Naive thymus-derived CD8-positive, alpha-beta T cell (primary cell): ENCODE results near the gene AGAP1. TPM values are rescaled to one million over a fixed set of nuclear protein-coding genes. Genes with fewer than 3 reads are reported as not detected.

Source experiments
- ATAC-seq, 2 donors: fragments of 150-1000 bp; cut with Tn5 transposase in 1 of 2; sonication (Bioruptor Pico), chemical (Tn5 transposase) in 1 of 2; 1 replicate in 1 of 2; 2 replicates in 1 of 2; pipeline ENCODE4 v1.10.0; 2021; ENCODE audit warnings: mild to moderate bottlenecking in 2 of 2, moderate library complexity in 2 of 2
- POLR2A ChIA-PET: fragments of 350-600 bp; sonication (Branson Sonifier 250); formaldehyde crosslinking; loops from one replicate; lab custom pipeline; 2021; ENCODE audit warnings: antibody characterized with exemption; lab: Charles Lee
- DNase-seq, 10 donors: peaks; one replicate each; pipeline versions ENCODE4 v3.0.0 to v3.0.0-alpha.2; 2020 to 2022
- H3K27ac Mint-ChIP-seq, 10 donors: one replicate each; pipeline ENCODE4 v1.8.0; 2020 to 2022; ENCODE audit warnings: mild to moderate bottlenecking in 10 of 10, mixed read lengths in 10 of 10, moderate library complexity in 4 of 10, inconsistent platforms in 1 of 10
- H3K27me3 Mint-ChIP-seq, 5 donors: one replicate each; pipeline ENCODE4 v1.8.0; 2021 to 2022; ENCODE audit warnings: mixed read lengths in 5 of 5
- H3K36me3 Mint-ChIP-seq, 3 donors: one replicate each; pipeline ENCODE4 v1.8.0; 2020 to 2022; ENCODE audit warnings: mixed read lengths in 3 of 3, mild to moderate bottlenecking in 2 of 3, inconsistent platforms in 1 of 3
- H3K4me1 Mint-ChIP-seq, 4 donors: one replicate each; pipeline ENCODE4 v1.8.0; 2021 to 2022; ENCODE audit warnings: mixed read lengths in 4 of 4
- H3K4me3 Mint-ChIP-seq, 10 donors: one replicate each; pipeline ENCODE4 v1.8.0; 2020 to 2022; ENCODE audit warnings: mild to moderate bottlenecking in 10 of 10, mixed read lengths in 10 of 10, moderate library complexity in 6 of 10, inconsistent platforms in 1 of 10
- H3K9me3 Mint-ChIP-seq, 9 donors: one replicate each; pipeline ENCODE4 v1.8.0; 2020 to 2022; ENCODE audit warnings: mixed read lengths in 9 of 9, mild to moderate bottlenecking in 3 of 9, inconsistent platforms in 1 of 9, moderate library complexity in 1 of 9
- polyA plus RNA-seq, 3 donors: library from polyadenylated mRNA; unstranded; fragments of 300-500 nt; fragmentation: Illumina TruSeq; gene quantifications; one replicate each; pipeline ENCODE4 v1.2.3, GENCODE V29; 2021
- total RNA-seq, 8 experiments: library from RNA in 2 of 8; stranded (reverse) in 2 of 8; gene quantifications; one replicate each; pipeline ENCODE4 v1.2.3 and lab custom pipeline; 2021 to 2026

AGAP1 gene
- total and polyA plus RNA-seq, 5 experiments from 2014 or later = 0.03 to 0.52 (median 0.29) TPM; not detected in 1

DNA sequence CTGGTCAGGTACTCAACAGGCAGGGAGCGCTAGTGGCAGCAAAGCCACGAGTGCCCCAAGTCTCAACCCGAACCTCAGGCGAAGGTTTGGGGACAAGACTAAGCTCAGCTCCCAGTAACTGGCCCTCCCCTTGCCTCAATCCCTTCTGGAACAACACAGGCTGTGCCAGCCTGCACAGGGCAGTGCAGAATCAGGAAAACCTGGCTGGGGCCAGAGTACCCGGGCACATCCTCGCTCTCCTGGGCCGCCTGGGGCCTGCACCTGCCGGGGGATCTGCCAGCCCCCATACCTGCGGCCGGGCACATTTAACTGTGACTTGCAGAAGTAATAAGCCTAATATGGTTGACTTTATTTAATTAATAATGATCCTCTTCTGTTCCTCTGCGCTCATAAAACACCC lies 613.7 kb downstream of the AGAP1 start:
- no peaks in the 10 kb centered on the region for H3K36me3 Mint-ChIP-seq
- DNase-seq (no peak), ATAC-seq (no peak)
- H3K4me3 Mint-ChIP-seq = no peak overlapping the region
- H3K27me3 Mint-ChIP-seq = peaks cover 0 to 26% (median 14%) of the 10 kb centered on the region in 5 donors
- H3K9me3 Mint-ChIP-seq = no peaks in the 10 kb centered on the region
- POLR2A ChIA-PET = no interaction called here
- H3K4me1 Mint-ChIP-seq = peaks cover 0 to 1% (median 0%) of the 10 kb centered on the region in 4 donors
- no peak overlapping the region for H3K27ac Mint-ChIP-seq

DNA sequence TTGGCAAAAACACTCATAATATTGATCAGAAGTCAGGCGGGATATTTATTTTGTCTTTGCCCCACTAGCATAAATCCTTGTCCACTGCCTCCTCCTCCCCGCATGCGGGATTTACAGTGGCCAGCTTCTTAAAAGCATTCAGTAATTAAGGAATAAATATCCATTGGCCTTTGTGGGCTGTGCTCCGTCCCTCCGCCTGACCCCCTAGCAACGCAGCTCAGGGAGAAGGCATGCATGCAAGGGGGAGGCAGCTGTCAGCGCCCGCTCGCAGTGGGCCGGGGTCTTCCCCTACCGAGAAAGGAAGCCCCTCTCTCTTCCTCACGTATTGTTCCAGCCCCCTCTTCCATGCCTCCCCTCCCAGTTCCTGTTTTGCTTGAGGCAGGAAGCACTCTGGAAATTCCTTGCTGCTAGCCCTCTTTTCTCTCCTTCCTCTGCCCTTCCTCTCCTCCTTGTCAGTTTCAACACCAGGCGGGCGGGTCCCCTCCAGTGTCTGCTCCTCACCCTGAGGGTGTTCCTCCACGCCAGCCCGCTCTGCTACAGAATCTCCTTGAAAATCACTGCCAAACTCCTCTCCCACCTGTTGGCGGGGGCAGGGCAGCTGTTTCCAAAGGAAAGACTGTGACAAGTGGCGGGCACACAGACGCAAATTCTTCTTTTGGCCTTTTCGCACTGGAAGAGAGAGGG lies 614.2 kb downstream of the AGAP1 start:
- Mint-ChIP-seq H3K9me3 (no peaks in the 10 kb centered on the region), H3K27me3 (peaks cover 1 to 26% (median 15%) of the 10 kb centered on the region in 5 donors), H3K36me3 (no peaks in the 10 kb centered on the region), H3K4me1 (peaks cover 0 to 1% (median 0%) of the 10 kb centered on the region in 4 donors), H3K4me3 (no peak overlapping the region), H3K27ac (peak overlapping the region in 1 of 10 donors; percentile 65)
- ATAC-seq = no peak
- POLR2A ChIA-PET = no interaction called here
- DNase-seq = no peak

DNA sequence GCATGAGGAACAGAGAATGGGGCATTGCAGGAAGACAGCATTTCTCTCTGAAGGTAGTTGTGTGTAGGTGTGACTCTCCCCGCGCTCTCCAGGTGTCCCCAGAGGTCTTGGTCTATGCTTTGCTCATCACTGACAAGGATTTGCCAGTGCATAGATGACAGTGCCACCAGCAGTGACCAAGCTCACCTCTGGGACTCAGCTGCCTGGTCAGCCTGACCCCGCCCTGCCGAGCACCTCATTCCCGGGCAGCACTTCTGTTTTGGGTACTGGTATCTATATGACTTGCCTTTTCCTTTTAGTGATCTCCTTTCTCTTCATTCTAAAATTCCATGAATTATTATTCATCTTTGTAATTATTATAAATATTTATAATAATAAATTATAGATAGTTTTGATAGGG lies 615.2 kb downstream of the AGAP1 start:
- POLR2A ChIA-PET = no interaction called here
- no peak overlapping the region for H3K27ac Mint-ChIP-seq
- DNase-seq (no peak), ATAC-seq (no peak)
- H3K36me3 Mint-ChIP-seq = no peaks in the 10 kb centered on the region
- no peaks in the 10 kb centered on the region for H3K9me3 Mint-ChIP-seq
- peaks cover 0 to 1% (median 0%) of the 10 kb centered on the region in 4 donors for H3K4me1 Mint-ChIP-seq
- H3K27me3 Mint-ChIP-seq = peaks cover 1 to 26% (median 15%) of the 10 kb centered on the region in 5 donors
- no peak overlapping the region for H3K4me3 Mint-ChIP-seq

GRCh38 chr2:236109473-236109872 lies 615.6 kb downstream of the AGAP1 start:
- POLR2A ChIA-PET = no interaction called here
- Mint-ChIP-seq H3K4me3 (no peak overlapping the region), H3K27me3 (peaks cover 1 to 26% (median 15%) of the 10 kb centered on the region in 5 donors), H3K9me3 (no peaks in the 10 kb centered on the region), H3K36me3 (no peaks in the 10 kb centered on the region), H3K4me1 (peaks cover 0 to 1% (median 0%) of the 10 kb centered on the region in 4 donors), H3K27ac (no peak overlapping the region)
- DNase-seq (no peak), ATAC-seq (no peak)

GRCh38 chr2:236112466-236112865 lies 618.6 kb downstream of the AGAP1 start:
- Mint-ChIP-seq H3K36me3 (no peaks in the 10 kb centered on the region), H3K4me3 (peak overlapping the region in 1 of 10 donors; percentile 78), H3K27ac (no peak overlapping the region), H3K9me3 (peaks cover 0 to 2% (median 0%) of the 10 kb centered on the region in 9 donors), H3K27me3 (peaks cover 1 to 35% (median 10%) of the 10 kb centered on the region in 5 donors), H3K4me1 (peaks cover 0 to 1% (median 0%) of the 10 kb centered on the region in 4 donors)
- POLR2A ChIA-PET = no interaction called here
- DNase-seq = no peak
- ATAC-seq = no peak

- H3K27ac Mint-ChIP-seq = no peak overlapping the region
Measured at GRCh38 chr2:236113425-236113824, 619.6 kb downstream of the AGAP1 start.

DNA sequence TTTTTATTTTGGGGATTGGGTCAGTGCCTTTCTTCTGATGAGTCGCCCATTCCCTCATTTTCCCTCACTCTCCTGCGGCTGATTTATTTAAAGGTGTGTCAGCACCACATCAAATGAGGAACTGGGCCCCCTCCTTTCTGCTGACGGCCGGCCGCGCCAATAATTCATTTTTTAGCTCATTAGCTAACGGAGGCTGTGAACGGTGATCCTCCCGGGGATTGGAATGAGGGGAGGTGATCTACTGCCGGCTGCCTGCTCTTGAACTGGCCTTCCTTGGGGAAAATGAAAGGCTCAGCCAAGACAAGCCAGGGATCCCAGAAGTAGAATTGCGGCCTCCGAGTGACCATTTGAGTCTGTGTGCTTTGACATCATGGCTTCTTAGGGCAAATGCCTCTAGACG lies 620.1 kb downstream of the AGAP1 start:
- ATAC-seq = no peak
- no peak for DNase-seq
- Mint-ChIP-seq H3K4me3 (no peak overlapping the region), H3K27ac (no peak overlapping the region), H3K36me3 (no peaks in the 10 kb centered on the region), H3K9me3 (peaks cover 0 to 2% (median 0%) of the 10 kb centered on the region in 9 donors), H3K4me1 (peaks cover 0 to 3% (median 0%) of the 10 kb centered on the region in 4 donors), H3K27me3 (peaks cover 1 to 29% (median 11%) of the 10 kb centered on the region in 5 donors)
- POLR2A ChIA-PET = no interaction called here

More at GRCh38 chr2:236113425-236113824, 619.6 kb downstream of the AGAP1 start:
- POLR2A ChIA-PET = no interaction called here
- H3K27me3 Mint-ChIP-seq = peaks cover 1 to 31% (median 10%) of the 10 kb centered on the region in 5 donors
- no peaks in the 10 kb centered on the region for H3K36me3 Mint-ChIP-seq
- no peak for ATAC-seq
- H3K4me3 Mint-ChIP-seq = no peak overlapping the region
- no peak for DNase-seq
- H3K4me1 Mint-ChIP-seq = peaks cover 0 to 1% (median 0%) of the 10 kb centered on the region in 4 donors
- H3K9me3 Mint-ChIP-seq = peaks cover 0 to 2% (median 0%) of the 10 kb centered on the region in 9 donors

DNA sequence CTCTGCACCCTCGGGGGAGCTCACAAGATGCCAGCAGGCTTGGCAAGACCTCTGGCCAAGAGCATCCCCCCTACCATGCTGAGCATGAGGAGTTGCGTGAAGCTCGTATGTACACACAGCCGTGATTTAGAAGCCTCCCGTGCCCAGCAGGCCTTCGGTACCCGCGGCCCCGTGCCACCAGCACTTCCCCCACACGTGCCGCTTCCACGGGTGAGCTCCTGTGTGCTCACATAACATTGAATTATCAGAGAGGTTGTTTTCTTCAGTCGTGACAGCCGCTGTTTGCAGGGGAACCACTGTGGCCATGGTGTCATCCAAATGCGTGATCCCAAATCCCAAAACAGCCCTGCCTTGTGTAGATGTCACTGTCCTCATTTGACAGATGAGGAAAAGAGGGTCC lies 621.1 kb downstream of the AGAP1 start:
- no peak overlapping the region for H3K4me3 Mint-ChIP-seq
- DNase-seq = no peak
- peaks cover 0 to 3% (median 0%) of the 10 kb centered on the region in 4 donors for H3K4me1 Mint-ChIP-seq
- H3K27me3 Mint-ChIP-seq = peaks cover 0 to 35% (median 11%) of the 10 kb centered on the region in 5 donors
- peaks cover 0 to 2% (median 0%) of the 10 kb centered on the region in 9 donors for H3K9me3 Mint-ChIP-seq
- POLR2A ChIA-PET = no interaction called here
- no peak overlapping the region for H3K27ac Mint-ChIP-seq
- no peaks in the 10 kb centered on the region for H3K36me3 Mint-ChIP-seq
- no peak for ATAC-seq

GRCh38 chr2:236117401-236117800 lies 623.6 kb downstream of the AGAP1 start:
- Mint-ChIP-seq H3K27me3 (peaks cover 3 to 38% (median 20%) of the 10 kb centered on the region in 5 donors), H3K4me3 (no peak overlapping the region), H3K9me3 (peaks cover 0 to 2% (median 0%) of the 10 kb centered on the region in 9 donors), H3K4me1 (peaks cover 0 to 3% (median 0%) of the 10 kb centered on the region in 4 donors), H3K36me3 (no peaks in the 10 kb centered on the region), H3K27ac (no peak overlapping the region)
- no peak for DNase-seq
- no peak for ATAC-seq
- POLR2A ChIA-PET = no interaction called here

DNA sequence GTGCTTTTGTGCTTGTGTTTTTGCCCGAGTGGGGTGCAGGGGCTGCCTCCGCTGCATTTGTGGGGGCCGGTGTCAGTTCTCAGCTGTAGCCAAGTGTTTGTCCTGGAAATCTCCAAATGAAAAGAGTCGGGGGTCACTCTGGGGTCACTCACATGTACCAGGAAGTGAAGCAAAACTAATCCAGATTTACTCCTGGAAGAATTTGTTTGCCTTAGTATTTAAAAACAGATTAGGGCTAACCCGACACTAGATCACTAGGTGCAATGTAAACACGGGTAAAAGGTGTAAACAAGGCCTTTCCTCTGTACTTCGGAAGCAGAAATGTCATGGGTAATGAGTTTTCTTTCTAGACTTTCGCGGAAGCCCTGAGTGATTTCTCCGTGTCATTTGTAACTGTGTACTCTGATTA lies 624.0 kb downstream of the AGAP1 start:
- no peak for DNase-seq
- no peak for ATAC-seq
- Mint-ChIP-seq H3K9me3 (peaks cover 0 to 2% (median 0%) of the 10 kb centered on the region in 9 donors), H3K27ac (no peak overlapping the region), H3K4me1 (peaks cover 0 to 2% (median 0%) of the 10 kb centered on the region in 4 donors), H3K4me3 (no peak overlapping the region), H3K36me3 (no peaks in the 10 kb centered on the region), H3K27me3 (peaks cover 3 to 34% (median 22%) of the 10 kb centered on the region in 5 donors)
- POLR2A ChIA-PET = no interaction called here

- ATAC-seq (no peak), DNase-seq (no peak)
- POLR2A ChIA-PET = no interaction called here
- Mint-ChIP-seq H3K27me3 (peaks cover 2 to 30% (median 22%) of the 10 kb centered on the region in 5 donors), H3K4me1 (peaks cover 0 to 2% (median 0%) of the 10 kb centered on the region in 4 donors), H3K36me3 (no peaks in the 10 kb centered on the region), H3K4me3 (no peak overlapping the region), H3K9me3 (peaks cover 0 to 2% (median 0%) of the 10 kb centered on the region in 9 donors), H3K27ac (no peak overlapping the region)
Measured at GRCh38 chr2:236119003-236119402, 625.2 kb downstream of the AGAP1 start.

DNA sequence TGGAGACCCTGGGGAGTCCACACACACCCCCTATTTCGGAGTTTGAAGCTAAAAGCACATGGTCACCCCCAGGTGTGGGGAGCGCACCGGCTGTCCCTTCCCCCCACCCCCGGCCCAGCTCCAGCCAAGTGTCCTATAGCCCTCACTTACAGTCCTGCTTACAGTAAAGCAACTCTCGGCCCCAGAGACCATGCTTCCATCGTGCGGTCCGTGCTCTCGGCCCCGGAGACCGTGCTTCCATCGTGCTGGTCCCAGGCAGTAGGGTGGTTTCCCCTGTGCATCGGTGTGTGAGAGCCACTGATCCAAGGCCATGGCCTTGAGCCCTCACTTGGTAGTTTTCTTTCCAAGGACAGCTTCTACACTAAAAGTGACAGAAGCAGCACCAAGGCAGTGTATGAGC lies 625.6 kb downstream of the AGAP1 start:
- ATAC-seq (no peak), DNase-seq (no peak)
- Mint-ChIP-seq H3K36me3 (no peaks in the 10 kb centered on the region), H3K9me3 (peaks cover 0 to 2% (median 0%) of the 10 kb centered on the region in 9 donors), H3K27ac (no peak overlapping the region), H3K4me1 (peaks cover 0 to 2% (median 0%) of the 10 kb centered on the region in 4 donors), H3K4me3 (no peak overlapping the region), H3K27me3 (peaks cover 2 to 29% (median 22%) of the 10 kb centered on the region in 5 donors)
- POLR2A ChIA-PET = no interaction called here

DNA sequence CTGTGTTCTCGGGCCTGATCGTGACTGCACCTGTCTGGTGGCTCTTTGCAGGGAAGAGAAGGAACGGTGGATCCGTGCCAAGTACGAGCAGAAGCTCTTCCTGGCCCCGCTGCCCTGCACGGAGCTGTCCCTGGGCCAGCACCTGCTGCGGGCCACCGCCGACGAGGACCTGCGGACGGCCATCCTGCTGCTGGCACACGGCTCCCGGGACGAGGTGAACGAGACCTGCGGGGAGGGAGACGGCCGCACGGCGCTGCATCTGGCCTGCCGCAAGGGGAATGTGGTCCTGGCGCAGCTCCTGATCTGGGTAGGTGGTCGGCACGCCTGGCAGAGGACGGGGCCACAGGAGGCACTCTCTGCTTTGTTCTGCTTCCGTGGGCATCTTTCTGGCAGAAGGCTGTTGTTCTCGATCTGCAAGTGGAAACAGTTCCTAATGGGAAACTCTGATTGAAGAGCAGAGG lies 626.3 kb downstream of the AGAP1 start:
- no peak for ATAC-seq
- POLR2A ChIA-PET = no interaction called here
- no peak overlapping the region for H3K4me3 Mint-ChIP-seq
- peaks cover 0 to under 1% (median 0%) of the 10 kb centered on the region in 9 donors for H3K9me3 Mint-ChIP-seq
- peaks cover 2 to 25% (median 22%) of the 10 kb centered on the region in 5 donors for H3K27me3 Mint-ChIP-seq
- no peaks in the 10 kb centered on the region for H3K36me3 Mint-ChIP-seq
- no peak for DNase-seq
- peaks cover 0 to 2% (median 0%) of the 10 kb centered on the region in 4 donors for H3K4me1 Mint-ChIP-seq
- H3K27ac Mint-ChIP-seq = no peak overlapping the region
